ENCODE results near the gene AHNAK2.

AHNAK2 gene

DNA sequence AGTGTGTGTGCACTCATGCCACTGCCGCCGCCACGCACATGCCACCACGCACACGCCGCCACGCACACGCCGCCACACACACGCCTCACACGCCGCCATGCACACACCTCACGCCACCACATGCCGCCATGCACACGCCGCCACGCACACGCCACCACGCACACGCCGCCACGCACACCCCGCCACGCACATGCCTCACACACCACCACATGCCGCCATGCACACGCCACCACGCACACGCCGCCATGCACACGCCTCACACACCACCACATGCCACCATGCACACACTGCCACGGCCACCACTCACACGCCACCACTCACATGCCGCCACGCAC, 13.7 kb upstream of the AHNAK2 start:
- no peak for DNase-seq (ENCODE audit: low read depth in 1 of 2, low spot score in 1 of 2)
- TF ChIP-seq POLR2AphosphoS5 (IDR thresholded peaks at IDR 0.05; ENCODE audit: low read depth) (no peak; the same call in 1 of the 2 replicates), SPI1 (IDR thresholded peaks at IDR 0.05; ENCODE audit: borderline replicate concordance, low read depth) (no peak), REST (IDR thresholded peaks at IDR 0.05; ENCODE audit: insufficient replicate concordance, low read depth) (no peak), GABPA (IDR thresholded peaks at IDR 0.05; ENCODE audit: low read depth) (no peak)
- TF ChIP-seq, protein P1, sequence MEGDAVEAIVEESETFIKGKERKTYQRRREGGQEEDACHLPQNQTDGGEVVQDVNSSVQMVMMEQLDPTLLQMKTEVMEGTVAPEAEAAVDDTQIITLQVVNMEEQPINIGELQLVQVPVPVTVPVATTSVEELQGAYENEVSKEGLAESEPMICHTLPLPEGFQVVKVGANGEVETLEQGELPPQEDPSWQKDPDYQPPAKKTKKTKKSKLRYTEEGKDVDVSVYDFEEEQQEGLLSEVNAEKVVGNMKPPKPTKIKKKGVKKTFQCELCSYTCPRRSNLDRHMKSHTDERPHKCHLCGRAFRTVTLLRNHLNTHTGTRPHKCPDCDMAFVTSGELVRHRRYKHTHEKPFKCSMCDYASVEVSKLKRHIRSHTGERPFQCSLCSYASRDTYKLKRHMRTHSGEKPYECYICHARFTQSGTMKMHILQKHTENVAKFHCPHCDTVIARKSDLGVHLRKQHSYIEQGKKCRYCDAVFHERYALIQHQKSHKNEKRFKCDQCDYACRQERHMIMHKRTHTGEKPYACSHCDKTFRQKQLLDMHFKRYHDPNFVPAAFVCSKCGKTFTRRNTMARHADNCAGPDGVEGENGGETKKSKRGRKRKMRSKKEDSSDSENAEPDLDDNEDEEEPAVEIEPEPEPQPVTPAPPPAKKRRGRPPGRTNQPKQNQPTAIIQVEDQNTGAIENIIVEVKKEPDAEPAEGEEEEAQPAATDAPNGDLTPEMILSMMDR (IDR thresholded peaks at IDR 0.05; ENCODE audit: insufficient read depth, low read length), result no peak
- H3K27me3 ChIP-seq (ENCODE audit: insufficient read depth, poor library complexity, severe bottlenecking), result no peaks in the 10 kb centered on the region

DNA sequence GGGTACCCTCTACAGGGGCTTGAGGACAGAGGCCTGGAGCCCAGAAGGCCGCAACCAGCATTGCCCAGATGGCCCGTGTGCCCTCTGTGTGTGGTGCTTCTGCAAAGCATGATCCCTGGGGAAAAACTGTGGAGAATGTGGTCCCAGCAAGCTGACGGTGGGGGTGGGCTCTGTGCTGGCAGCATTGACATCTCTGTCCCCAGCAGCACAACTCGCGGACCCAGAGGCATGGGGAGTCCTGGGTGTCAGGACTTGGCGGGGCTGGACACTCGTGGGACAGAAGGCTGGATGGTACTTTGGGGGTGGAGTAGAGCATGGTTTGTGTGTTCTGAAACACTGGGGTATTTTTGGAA, 11.8 kb upstream of the AHNAK2 start:
- Histone ChIP-seq H3K27me3 (ENCODE audit: insufficient read depth, poor library complexity, severe bottlenecking) (no peaks in the 10 kb centered on the region), H3K4me3 (replicated peaks; ENCODE audit: insufficient read depth, low read length) (no peak overlapping the region), H3K27ac (replicated peaks) (no peak overlapping the region)
- TF ChIP-seq, protein P1 (IDR thresholded peaks at IDR 0.05; ENCODE audit: insufficient read depth, low read length), result no peak
- TF ChIP-seq REST (IDR thresholded peaks at IDR 0.05; ENCODE audit: insufficient replicate concordance, low read depth), result no peak
- no peak for DNase-seq (ENCODE audit: low read depth in 1 of 2, low spot score in 1 of 2)

More for the DNA sequence above, 13.7 kb upstream of the AHNAK2 start:
- H3K4me3 ChIP-seq (replicated peaks; ENCODE audit: insufficient read depth, low read length), result no peak overlapping the region
- H3K27ac ChIP-seq (replicated peaks), result no peak overlapping the region

DNA sequence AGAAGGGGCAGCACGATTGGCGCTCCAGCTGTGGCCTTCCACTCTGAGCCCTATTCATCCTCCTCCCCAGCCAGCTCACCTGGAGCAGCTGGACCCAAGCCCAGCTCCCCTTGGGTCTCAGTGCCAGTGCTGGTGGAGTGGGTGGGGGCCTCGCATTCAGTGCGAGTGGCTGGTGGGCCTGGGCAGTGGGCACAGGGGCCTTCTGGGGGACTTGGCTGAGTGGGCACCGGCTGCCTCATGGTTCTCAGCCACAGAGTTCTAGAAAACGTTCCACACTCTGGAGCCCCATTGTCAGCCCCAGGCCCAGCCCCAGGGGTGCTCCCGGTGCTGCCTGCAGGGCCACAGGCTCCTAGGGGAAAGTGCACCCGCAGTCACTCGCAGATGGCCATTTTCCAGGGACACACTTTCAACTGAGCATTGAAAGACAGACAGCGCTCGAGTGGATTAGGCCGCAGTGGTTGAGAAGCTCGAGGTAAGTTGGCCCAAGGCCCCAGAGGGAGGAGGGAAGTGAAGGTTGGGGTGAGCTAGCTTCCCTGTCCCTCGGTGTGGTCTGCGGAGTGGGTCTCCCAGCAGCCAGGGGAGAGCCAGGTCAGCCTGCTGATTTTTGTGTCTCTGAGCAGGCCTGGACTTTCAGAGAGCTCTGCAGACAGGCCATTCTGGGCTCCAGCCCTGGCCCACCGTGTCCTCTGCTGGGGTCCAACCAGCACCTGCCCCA, 11.2 kb upstream of the AHNAK2 start:
- TF ChIP-seq GABPA (IDR thresholded peaks at IDR 0.05; ENCODE audit: low read depth) (no peak), REST (IDR thresholded peaks at IDR 0.05; ENCODE audit: insufficient replicate concordance, low read depth) (no peak), SPI1 (IDR thresholded peaks at IDR 0.05; ENCODE audit: borderline replicate concordance, low read depth) (no peak), POLR2AphosphoS5 (IDR thresholded peaks at IDR 0.05; ENCODE audit: low read depth) (no peak)
- TF ChIP-seq, protein P1 (IDR thresholded peaks at IDR 0.05; ENCODE audit: insufficient read depth, low read length), result no peak
- no peak overlapping the region for H3K4me3 ChIP-seq (replicated peaks; ENCODE audit: insufficient read depth, low read length)
- no peak overlapping the region for H3K27ac ChIP-seq (replicated peaks)
- no peak for DNase-seq (ENCODE audit: low read depth in 1 of 2, low spot score in 1 of 2)
- no peaks in the 10 kb centered on the region for H3K27me3 ChIP-seq (ENCODE audit: insufficient read depth, poor library complexity, severe bottlenecking)

Data from HL-60 (cell line).